Tibial nerve (tissue), 4 donors: Measurements from ENCODE around the gene SRSF5. TPM values are rescaled to one million over a fixed set of nuclear protein-coding genes. Genes with fewer than 3 reads are reported as not detected.

Experiments used
- DNase-seq, 2 donors: peaks; one replicate each; pipeline ENCODE4 v3.0.0-alpha.2; 2019; ENCODE audit warnings: low spot score in 2 of 2
- H3K27ac ChIP-seq, 4 donors: fragments of 200-600 bp; sonication (generic) in 3 of 4; one replicate each; pipeline ENCODE4 v1.5.1; 2017 to 2019; ENCODE audit warnings: mild to moderate bottlenecking in 1 of 4
- H3K27me3 ChIP-seq, 2 donors: fragments of 200-600 bp; sonication (generic) in 1 of 2; one replicate each; pipeline versions ENCODE4 v1.5.1 to v1.6.0; 2017 to 2019
- H3K36me3 ChIP-seq, 3 donors: fragments of 200-600 bp; sonication (generic); one replicate each; pipeline ENCODE4 v1.5.1; 2018 to 2019
- H3K4me1 ChIP-seq, 4 donors: fragments of 200-600 bp; sonication (generic) in 3 of 4; one replicate each; pipeline ENCODE4 v1.5.1; 2017 to 2019
- H3K4me3 ChIP-seq, 4 donors: fragments of 200-600 bp; sonication (generic) in 3 of 4; one replicate each; pipeline ENCODE4 v1.5.1; 2017 to 2019; ENCODE audit warnings: mild to moderate bottlenecking in 1 of 4, moderate library complexity in 1 of 4
- H3K9me3 ChIP-seq, 4 donors: fragments of 200-600 bp; sonication (generic) in 3 of 4; one replicate each; pipeline ENCODE4 v1.5.1; 2017 to 2019
- CTCF ChIP-seq, 5 experiments: fragments of 200-600 bp in 3 of 5; fragments of 450-650 bp in 2 of 5; sonication (generic) in 3 of 5; IDR thresholded peaks; one replicate each; pipeline ENCODE4 v1.5.1; 2016 to 2019; ENCODE audit warnings: antibody characterized with exemption in 5 of 5, mild to moderate bottlenecking in 3 of 5, moderate library complexity in 2 of 5
- EP300 ChIP-seq, 2 donors: sonication (generic); formaldehyde crosslinking; IDR thresholded peaks; one replicate each; pipeline ENCODE4 v1.6.1; 2017; ENCODE audit warnings: antibody characterized with exemption in 2 of 2, mild to moderate bottlenecking in 1 of 2
- POLR2A ChIP-seq, 2 donors: fragments of 450-650 bp; IDR thresholded peaks; one replicate each; pipeline ENCODE4 v1.6.1; 2017; ENCODE audit warnings: antibody characterized with exemption in 2 of 2, mild to moderate bottlenecking in 2 of 2, moderate library complexity in 2 of 2
- WGBS, 2 donors: methylation state at CpG; one replicate each; pipeline ENCODE4 v1.1.5; 2018; 5-methylcytosine and 5-hydroxymethylcytosine counted together
- total RNA-seq, 4 donors: library from RNA; depleted of rRNA; stranded (reverse); fragments of >200 nt; gene quantifications; one replicate each; pipeline ENCODE4 v1.1.0, GENCODE V29; 2016

SRSF5 gene
- total RNA-seq, 4 donors from 2014 or later = 308 to 470 (median 361) TPM

GRCh38 chr14:69804902-69805301 lies 38.0 kb downstream of the SRSF5 start:
- no peaks in the 10 kb centered on the region for H3K4me1 ChIP-seq
- H3K36me3 ChIP-seq = no peaks in the 10 kb centered on the region
- no peak overlapping the region for H3K4me3 ChIP-seq
- no peaks in the 10 kb centered on the region for H3K27me3 ChIP-seq
- no peak overlapping the region for H3K27ac ChIP-seq
- DNase-seq = no peak
- peaks cover 0 to 6% (median 0%) of the 10 kb centered on the region in 4 donors for H3K9me3 ChIP-seq
- no peak for TF ChIP-seq EP300 (IDR thresholded peaks at IDR 0.05)
- TF ChIP-seq CTCF (IDR thresholded peaks at IDR 0.05) = no peak
- no peak for TF ChIP-seq POLR2A (IDR thresholded peaks at IDR 0.05)
- 77 to 82% methylated on average over 2 of the region's 2 CpGs for WGBS, 2 donors

DNA sequence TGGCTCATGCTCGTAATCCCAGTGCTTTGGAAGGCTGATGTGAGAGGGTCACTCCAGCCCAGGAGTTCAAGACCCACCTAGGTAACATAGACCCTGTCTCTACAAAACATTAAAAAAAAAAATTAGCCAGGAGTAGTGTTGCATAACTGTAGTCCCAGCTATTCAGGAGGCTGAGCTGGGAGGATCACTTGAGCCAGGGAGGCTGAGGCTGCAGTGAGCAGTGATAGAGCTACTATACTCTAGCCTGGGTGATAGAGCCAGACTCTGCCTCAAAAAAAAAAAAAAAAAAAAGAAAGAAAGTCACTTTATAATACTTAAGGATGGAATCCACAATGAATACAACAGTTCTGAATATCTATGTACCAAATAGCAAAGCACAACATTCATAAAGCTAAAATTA lies 40.2 kb downstream of the SRSF5 start:
- TF ChIP-seq POLR2A (IDR thresholded peaks at IDR 0.05) (no peak), EP300 (IDR thresholded peaks at IDR 0.05) (no peak), CTCF (IDR thresholded peaks at IDR 0.05) (no peak)
- Histone ChIP-seq H3K27ac (no peak overlapping the region), H3K4me3 (no peak overlapping the region), H3K4me1 (no peaks in the 10 kb centered on the region), H3K27me3 (no peaks in the 10 kb centered on the region), H3K36me3 (no peaks in the 10 kb centered on the region), H3K9me3 (no peaks in the 10 kb centered on the region)
- no peak for DNase-seq
- WGBS, 2 donors = 79 to 87% methylated on average over 1 of the region's 1 CpG

GRCh38 chr14:69808919-69809808 lies 42.2 kb downstream of the SRSF5 start:
- no peak for DNase-seq
- no peak overlapping the region for H3K4me3 ChIP-seq
- H3K27me3 ChIP-seq = no peaks in the 10 kb centered on the region
- no peaks in the 10 kb centered on the region for H3K9me3 ChIP-seq
- H3K4me1 ChIP-seq = no peaks in the 10 kb centered on the region
- H3K36me3 ChIP-seq = no peaks in the 10 kb centered on the region
- H3K27ac ChIP-seq = no peak overlapping the region
- 78 to 80% methylated on average over 12 of the region's 12 CpGs for WGBS, 2 donors
- no peak for TF ChIP-seq CTCF (IDR thresholded peaks at IDR 0.05)
- TF ChIP-seq POLR2A (IDR thresholded peaks at IDR 0.05) = no peak
- no peak for TF ChIP-seq EP300 (IDR thresholded peaks at IDR 0.05)

DNA sequence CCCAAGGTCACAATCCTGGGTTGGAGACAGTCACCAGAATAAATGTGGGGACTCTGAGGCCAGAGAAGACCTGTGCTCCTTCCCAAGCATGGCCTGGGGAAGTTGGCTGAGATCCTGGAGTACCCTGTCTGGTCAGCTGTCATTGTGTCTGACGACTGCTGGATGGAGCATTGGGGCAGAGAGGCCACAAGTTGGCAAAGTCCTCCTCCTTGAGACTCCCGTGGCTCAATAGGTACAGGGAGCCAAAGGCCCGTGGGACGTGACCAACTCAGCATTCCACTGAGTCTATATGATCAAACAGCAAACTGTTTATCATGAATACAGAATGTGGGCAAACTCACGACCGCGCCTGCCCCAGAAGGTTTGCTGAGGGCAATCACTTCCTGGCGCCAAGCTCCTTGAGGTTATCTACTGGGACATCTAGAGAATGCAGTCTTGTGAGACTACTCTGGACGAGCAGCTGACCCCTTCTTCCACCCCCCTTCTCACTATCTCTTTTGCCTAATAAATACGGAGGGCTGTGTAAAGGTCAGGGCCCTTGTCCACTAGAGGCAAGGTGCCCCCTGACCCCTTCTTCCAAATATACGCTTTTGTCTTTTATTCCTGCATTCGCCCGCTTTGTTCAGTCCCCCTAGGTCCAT lies 44.4 kb downstream of the SRSF5 start:
- Histone ChIP-seq H3K9me3 (no peaks in the 10 kb centered on the region), H3K4me3 (no peak overlapping the region), H3K27me3 (peaks cover 0 to 3% of the 10 kb centered on the region in 2 donors), H3K36me3 (no peaks in the 10 kb centered on the region), H3K4me1 (no peaks in the 10 kb centered on the region), H3K27ac (no peak overlapping the region)
- no peak for TF ChIP-seq POLR2A (IDR thresholded peaks at IDR 0.05)
- TF ChIP-seq EP300 (IDR thresholded peaks at IDR 0.05) = no peak
- no peak for TF ChIP-seq CTCF (IDR thresholded peaks at IDR 0.05)
- no peak for DNase-seq
- WGBS, 2 donors = 68 to 69% methylated on average over 13 of the region's 13 CpGs

- TF ChIP-seq POLR2A (IDR thresholded peaks at IDR 0.05) (no peak), CTCF (IDR thresholded peaks at IDR 0.05) (no peak), EP300 (IDR thresholded peaks at IDR 0.05) (no peak)
- no peaks in the 10 kb centered on the region for H3K36me3 ChIP-seq
- DNase-seq = no peak
- H3K27ac ChIP-seq = no peak overlapping the region
- peaks cover 0 to 3% of the 10 kb centered on the region in 2 donors for H3K27me3 ChIP-seq
- H3K9me3 ChIP-seq = no peaks in the 10 kb centered on the region
- no peaks in the 10 kb centered on the region for H3K4me1 ChIP-seq
- WGBS, 2 donors = 82 to 85% methylated on average over 10 of the region's 10 CpGs
- no peak overlapping the region for H3K4me3 ChIP-seq
These were observed 44.9 kb downstream of the SRSF5 start for GRCh38 chr14:69811868-69812252.
